Epithelial cell of esophagus (primary cell): ENCODE results near the gene BTNL2.
A peak's percentile ranks its signal among the peaks of the same experiment; 100 is the strongest.
"Not testable (repeated sequence)": the region's sequence is repeated elsewhere in the genome, so short reads cannot be mapped to it uniquely, and the experiment has no call there.

Experiments
- DNase-seq: peaks from one replicate; pipeline ENCODE4 v3.0.0; 2010; ENCODE audit warnings: low read depth
- H3K4me3 ChIP-seq: 2 replicates; pipeline ENCODE4 v1.5.1; 2011; ENCODE audit warnings: mild to moderate bottlenecking, low read length, control low read depth
- TF ChIP-seq, protein P1 (sequence below): IDR thresholded peaks from 2 replicates; pipeline ENCODE4 v1.5.1; 2011; ENCODE audit warnings: low read depth, mild to moderate bottlenecking, low read length, control low read depth, inconsistent platforms; ENCODE audit not compliant: insufficient read depth; ENCODE audit errors: missing control alignments

The BTNL2 gene

DNA sequence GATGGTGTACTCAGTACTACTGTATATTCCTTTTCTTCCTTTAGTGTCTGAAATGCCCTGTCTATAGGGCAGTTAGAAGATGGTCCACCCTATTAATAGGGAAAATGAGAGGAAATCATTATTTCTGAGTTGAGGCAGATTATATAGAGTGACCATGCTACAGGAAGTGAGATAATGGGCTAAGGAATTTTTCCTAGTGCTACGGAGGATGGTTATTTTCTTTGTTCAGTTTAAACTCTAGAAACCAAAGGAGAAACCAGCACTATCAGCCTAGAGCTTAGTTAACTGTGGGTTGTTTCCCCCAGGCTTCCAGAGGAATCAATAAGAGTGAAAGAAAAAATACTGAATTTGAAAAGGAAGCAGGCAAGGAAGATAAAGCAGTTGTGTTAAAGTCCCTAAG lies 35.8 kb downstream of the BTNL2 start:
- no peak overlapping the region for H3K4me3 ChIP-seq
- TF ChIP-seq, protein P1, sequence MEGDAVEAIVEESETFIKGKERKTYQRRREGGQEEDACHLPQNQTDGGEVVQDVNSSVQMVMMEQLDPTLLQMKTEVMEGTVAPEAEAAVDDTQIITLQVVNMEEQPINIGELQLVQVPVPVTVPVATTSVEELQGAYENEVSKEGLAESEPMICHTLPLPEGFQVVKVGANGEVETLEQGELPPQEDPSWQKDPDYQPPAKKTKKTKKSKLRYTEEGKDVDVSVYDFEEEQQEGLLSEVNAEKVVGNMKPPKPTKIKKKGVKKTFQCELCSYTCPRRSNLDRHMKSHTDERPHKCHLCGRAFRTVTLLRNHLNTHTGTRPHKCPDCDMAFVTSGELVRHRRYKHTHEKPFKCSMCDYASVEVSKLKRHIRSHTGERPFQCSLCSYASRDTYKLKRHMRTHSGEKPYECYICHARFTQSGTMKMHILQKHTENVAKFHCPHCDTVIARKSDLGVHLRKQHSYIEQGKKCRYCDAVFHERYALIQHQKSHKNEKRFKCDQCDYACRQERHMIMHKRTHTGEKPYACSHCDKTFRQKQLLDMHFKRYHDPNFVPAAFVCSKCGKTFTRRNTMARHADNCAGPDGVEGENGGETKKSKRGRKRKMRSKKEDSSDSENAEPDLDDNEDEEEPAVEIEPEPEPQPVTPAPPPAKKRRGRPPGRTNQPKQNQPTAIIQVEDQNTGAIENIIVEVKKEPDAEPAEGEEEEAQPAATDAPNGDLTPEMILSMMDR, result no peak
- no peak for DNase-seq

DNA sequence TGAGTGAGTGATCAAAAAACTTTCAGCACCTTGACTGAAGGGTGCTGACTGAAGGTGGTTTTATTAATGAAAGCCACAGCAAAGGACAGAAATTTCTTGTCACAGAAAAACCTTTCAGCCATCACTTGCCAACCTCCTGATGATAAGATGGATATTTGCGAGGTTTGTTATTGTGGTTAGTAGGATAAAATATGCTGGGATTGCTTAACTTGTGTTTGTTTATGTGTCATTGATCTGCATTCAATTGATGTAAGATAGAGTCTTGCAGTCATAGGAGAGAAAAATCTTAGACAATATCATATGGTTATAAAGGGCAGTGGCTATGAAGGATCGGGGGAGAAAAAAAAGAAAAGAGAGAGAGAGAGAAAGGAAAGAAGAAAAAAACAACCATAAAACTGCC lies 36.5 kb downstream of the BTNL2 start:
- peak; percentile 39 for DNase-seq
- TF ChIP-seq, protein P1, result no peak

GRCh38 chr6:32369660-32370059 lies 37.3 kb downstream of the BTNL2 start:
- DNase-seq, result peak; percentile 89
- no peak overlapping the region for H3K4me3 ChIP-seq
- TF ChIP-seq, protein P1, result no peak

More for the DNA sequence above, 36.5 kb downstream of the BTNL2 start:
- H3K4me3 ChIP-seq, result no peak overlapping the region

- H3K4me3 ChIP-seq, result no peak overlapping the region
- DNase-seq, result no peak
- TF ChIP-seq, protein P1, result no peak
Observed at GRCh38 chr6:32367644-32368043, 39.3 kb downstream of the BTNL2 start.

- not testable (repeated sequence) for H3K4me3 ChIP-seq, DNase-seq
Observed at GRCh38 chr6:32359225-32359624, 47.8 kb downstream of the BTNL2 start.

- not testable (repeated sequence) for DNase-seq, H3K4me3 ChIP-seq
Observed at GRCh38 chr6:32358548-32358947, 48.4 kb downstream of the BTNL2 start.

DNA sequence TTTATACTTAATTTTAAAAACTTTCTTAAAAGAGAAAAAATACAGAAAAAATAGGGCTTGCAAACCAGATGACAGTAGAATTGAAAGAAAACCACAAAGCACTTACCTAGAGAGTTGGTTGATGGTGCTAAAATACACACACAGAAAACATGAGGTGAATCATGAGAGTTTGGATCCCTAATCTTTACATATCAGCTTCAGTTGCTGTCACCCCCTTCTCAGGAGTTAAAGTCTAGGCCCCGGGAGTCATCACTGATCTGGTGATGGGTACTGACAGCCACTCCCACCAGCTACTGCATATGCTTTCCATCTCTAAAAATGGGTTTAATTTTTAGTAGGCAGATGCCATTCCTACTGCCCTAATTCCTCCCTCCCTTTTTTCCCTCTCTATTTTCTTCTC lies 52.0 kb downstream of the BTNL2 start:
- no peak overlapping the region for H3K4me3 ChIP-seq
- TF ChIP-seq, protein P1, result no peak
- DNase-seq, result no peak

DNA sequence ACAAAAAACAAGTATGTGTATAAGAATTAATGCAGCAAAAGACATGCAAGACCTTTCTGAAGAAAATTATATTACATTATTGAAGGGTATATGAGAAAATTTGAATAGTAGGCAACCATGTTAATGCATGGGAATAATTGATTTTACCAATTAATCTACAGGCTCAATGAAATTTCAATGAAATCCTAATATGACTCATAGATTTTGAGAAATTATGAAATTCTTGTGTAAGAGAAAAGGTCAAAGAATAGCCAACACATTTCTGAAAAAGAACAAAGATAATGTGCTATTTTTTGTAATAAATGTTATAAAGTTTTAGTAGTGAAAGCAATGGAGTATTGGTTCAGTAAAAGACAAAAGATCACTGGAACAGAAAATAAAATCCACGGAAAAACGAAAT lies 53.6 kb downstream of the BTNL2 start:
- no peak for DNase-seq
- TF ChIP-seq, protein P1, result no peak

More for the DNA sequence above, 53.6 kb downstream of the BTNL2 start:
- H3K4me3 ChIP-seq, result no peak overlapping the region
